ENCODE measurements around the gene ITGAL. TPM values are rescaled to one million over a fixed set of nuclear protein-coding genes. Genes with fewer than 3 reads are reported as not detected.

The ITGAL gene
- total RNA-seq, 1 donor from 2014 or later = 0.04 TPM

- no peaks in the 10 kb centered on the region for H3K36me3 ChIP-seq (ENCODE audit: control insufficient read depth, insufficient read depth, low read length)
- TF ChIP-seq CTCF (IDR thresholded peaks at IDR 0.05; ENCODE audit: insufficient read depth, low read length, poor library complexity, severe bottlenecking) = no peak
- DNase-seq (ENCODE audit: low read depth) = no peak
- H3K27me3 ChIP-seq (ENCODE audit: control insufficient read depth, insufficient read depth, low read length) = no peaks in the 10 kb centered on the region
- no peak overlapping the region for H3K4me3 ChIP-seq (ENCODE audit: low read depth, low read length)
These were observed 55.2 kb downstream of the ITGAL start for GRCh38 chr16:30527635-30528178.

GRCh38 chr16:30528799-30529457 lies 56.4 kb downstream of the ITGAL start:
- no peak for TF ChIP-seq CTCF (IDR thresholded peaks at IDR 0.05; ENCODE audit: insufficient read depth, low read length, poor library complexity, severe bottlenecking)
- DNase-seq (ENCODE audit: low read depth) = no peak
- H3K27me3 ChIP-seq (ENCODE audit: control insufficient read depth, insufficient read depth, low read length) = no peaks in the 10 kb centered on the region
- no peaks in the 10 kb centered on the region for H3K36me3 ChIP-seq (ENCODE audit: control insufficient read depth, insufficient read depth, low read length)
- H3K4me3 ChIP-seq (ENCODE audit: low read depth, low read length) = no peak overlapping the region

GRCh38 chr16:30530163-30531037 lies 57.9 kb downstream of the ITGAL start:
- DNase-seq (ENCODE audit: low read depth) = no peak
- TF ChIP-seq CTCF (IDR thresholded peaks at IDR 0.05; ENCODE audit: insufficient read depth, low read length, poor library complexity, severe bottlenecking) = no peak

GRCh38 chr16:30532285-30533145 lies 60.0 kb downstream of the ITGAL start:
- no peak overlapping the region for H3K4me3 ChIP-seq (ENCODE audit: low read depth, low read length)
- no peaks in the 10 kb centered on the region for H3K27me3 ChIP-seq (ENCODE audit: control insufficient read depth, insufficient read depth, low read length)
- H3K36me3 ChIP-seq (ENCODE audit: control insufficient read depth, insufficient read depth, low read length) = no peaks in the 10 kb centered on the region
- TF ChIP-seq CTCF (IDR thresholded peaks at IDR 0.05; ENCODE audit: insufficient read depth, low read length, poor library complexity, severe bottlenecking) = no peak
- no peak for DNase-seq (ENCODE audit: low read depth)

More at GRCh38 chr16:30530163-30531037, 57.9 kb downstream of the ITGAL start:
- H3K27me3 ChIP-seq (ENCODE audit: control insufficient read depth, insufficient read depth, low read length) = no peaks in the 10 kb centered on the region
- H3K36me3 ChIP-seq (ENCODE audit: control insufficient read depth, insufficient read depth, low read length) = no peaks in the 10 kb centered on the region
- no peak overlapping the region for H3K4me3 ChIP-seq (ENCODE audit: low read depth, low read length)

GRCh38 chr16:30533146-30533522 lies 60.6 kb downstream of the ITGAL start:
- DNase-seq (ENCODE audit: low read depth) = no peak
- H3K4me3 ChIP-seq (ENCODE audit: low read depth, low read length) = no peak overlapping the region
- no peak for TF ChIP-seq CTCF (IDR thresholded peaks at IDR 0.05; ENCODE audit: insufficient read depth, low read length, poor library complexity, severe bottlenecking)

More at GRCh38 chr16:30533146-30533522, 60.6 kb downstream of the ITGAL start:
- H3K27me3 ChIP-seq (ENCODE audit: control insufficient read depth, insufficient read depth, low read length) = no peaks in the 10 kb centered on the region
- H3K36me3 ChIP-seq (ENCODE audit: control insufficient read depth, insufficient read depth, low read length) = no peaks in the 10 kb centered on the region

Data from kidney epithelial cell (primary cell).